Measurements from ENCODE around the gene SLC44A4. TPM values are rescaled to one million over a fixed set of nuclear protein-coding genes. Genes with fewer than 3 reads are reported as not detected.

SLC44A4 gene
- total RNA-seq (10 to 100 TPM; 37.5 to 78.8 TPM), polyA plus RNA-seq (ENCODE audit: insufficient read length in 6 of 6) (10 to 100 TPM in 5 of 6 donors, 1 to 10 TPM in 1; 9.6 to 22.9 (median 18.7) TPM)
- long read RNA-seq, donor 1, partial matches to known transcripts, result 0 of 2 reads
- long read RNA-seq, donor 1, other reads (novel, unspliced or antisense), result 0 of 2 reads
- long read RNA-seq, donor 2, result 0 reads
- long read RNA-seq, donor 3, result 0 reads
- long read RNA-seq, donor 4, partial matches to known transcripts, result 7 of 9 reads
- long read RNA-seq, donor 4, other reads (novel, unspliced or antisense), result 0 of 9 reads
- long read RNA-seq, donor 5, partial matches to known transcripts, result 0 of 3 reads
- long read RNA-seq, donor 5, other reads (novel, unspliced or antisense), result 0 of 3 reads
- long read RNA-seq, donor 6, partial matches to known transcripts, result 0 of 2 reads
- long read RNA-seq, donor 6, other reads (novel, unspliced or antisense), result 0 of 2 reads
- long read RNA-seq, donor 7, result 0 reads
- long read RNA-seq, donor 8, partial matches to known transcripts, result 0 of 1 reads
- long read RNA-seq, donor 8, other reads (novel, unspliced or antisense), result 0 of 1 reads
- long read RNA-seq, donor 9, result 0 reads
- long read RNA-seq, donor 10, partial matches to known transcripts, result 2 of 6 reads
- long read RNA-seq, donor 10, other reads (novel, unspliced or antisense), result 0 of 6 reads
- long read RNA-seq, donor 11, result 0 reads
- long read RNA-seq, donor 12, partial matches to known transcripts, result 0 of 2 reads
- long read RNA-seq, donor 12, other reads (novel, unspliced or antisense), result 0 of 2 reads

DNA sequence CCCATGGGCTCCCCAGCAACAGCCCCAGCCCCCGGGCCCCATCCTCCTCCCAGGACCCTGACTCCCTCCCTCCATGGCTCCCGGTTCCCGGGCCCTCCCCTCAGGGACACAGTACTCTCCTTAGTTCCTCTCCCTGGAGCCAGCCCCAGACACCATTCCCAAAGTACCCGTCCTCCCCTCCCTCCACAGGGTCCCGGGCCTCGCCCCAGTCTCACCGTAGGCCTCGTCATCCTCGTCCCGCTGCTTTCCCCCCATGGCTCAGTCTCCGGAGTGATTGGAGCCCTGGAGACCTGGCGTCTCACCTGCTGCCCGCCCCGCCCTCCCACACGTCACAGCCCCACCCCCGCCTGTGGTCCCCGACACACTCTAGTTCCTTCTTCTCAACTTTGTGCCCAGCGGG is at the start of gene SLC44A4:
TSS of gene SLC44A4 (minus strand) at position 272 of the 400 bp plus-strand sequence. CDS start at position 255, 17 bp downstream.
- ATAC-seq, result peak; percentile 81
- peaks cover 0 to 44% of the 10 kb centered on the region in 2 donors for H3K36me3 ChIP-seq
- H3K4me1 ChIP-seq, result no peaks in the 10 kb centered on the region
- H3K27me3 ChIP-seq, result no peaks in the 10 kb centered on the region
- peak within 1 kb of the TSS; percentile 19 to 32 for H3K4me3 ChIP-seq
- DNase-seq, result peak in 1 of 4 donors; percentile 55
- TF ChIP-seq, protein P1, sequence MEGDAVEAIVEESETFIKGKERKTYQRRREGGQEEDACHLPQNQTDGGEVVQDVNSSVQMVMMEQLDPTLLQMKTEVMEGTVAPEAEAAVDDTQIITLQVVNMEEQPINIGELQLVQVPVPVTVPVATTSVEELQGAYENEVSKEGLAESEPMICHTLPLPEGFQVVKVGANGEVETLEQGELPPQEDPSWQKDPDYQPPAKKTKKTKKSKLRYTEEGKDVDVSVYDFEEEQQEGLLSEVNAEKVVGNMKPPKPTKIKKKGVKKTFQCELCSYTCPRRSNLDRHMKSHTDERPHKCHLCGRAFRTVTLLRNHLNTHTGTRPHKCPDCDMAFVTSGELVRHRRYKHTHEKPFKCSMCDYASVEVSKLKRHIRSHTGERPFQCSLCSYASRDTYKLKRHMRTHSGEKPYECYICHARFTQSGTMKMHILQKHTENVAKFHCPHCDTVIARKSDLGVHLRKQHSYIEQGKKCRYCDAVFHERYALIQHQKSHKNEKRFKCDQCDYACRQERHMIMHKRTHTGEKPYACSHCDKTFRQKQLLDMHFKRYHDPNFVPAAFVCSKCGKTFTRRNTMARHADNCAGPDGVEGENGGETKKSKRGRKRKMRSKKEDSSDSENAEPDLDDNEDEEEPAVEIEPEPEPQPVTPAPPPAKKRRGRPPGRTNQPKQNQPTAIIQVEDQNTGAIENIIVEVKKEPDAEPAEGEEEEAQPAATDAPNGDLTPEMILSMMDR (IDR thresholded peaks at IDR 0.05), result no peak
- intact Hi-C loops (cut with DNase I), result no loop called here
- no peaks in the 10 kb centered on the region for H3K9me3 ChIP-seq
- peak within 1 kb of the TSS; percentile 28 to 35 for H3K27ac ChIP-seq

DNA sequence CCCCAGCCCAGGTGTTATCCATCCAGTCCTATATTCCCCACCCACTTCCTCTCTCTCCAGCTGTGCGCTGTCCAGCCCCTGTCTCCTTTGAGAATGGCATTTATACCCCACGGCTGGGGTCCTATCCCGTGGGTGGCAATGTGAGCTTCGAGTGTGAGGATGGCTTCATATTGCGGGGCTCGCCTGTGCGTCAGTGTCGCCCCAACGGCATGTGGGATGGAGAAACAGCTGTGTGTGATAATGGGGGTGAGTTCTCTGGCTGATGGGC is 49.8 kb upstream of the SLC44A4 start:
- Histone ChIP-seq H3K27ac (peak overlapping the region in 1 of 2 donors; percentile 62), H3K4me1 (peaks cover 0 to 18% of the 10 kb centered on the region in 2 donors), H3K4me3 (peak overlapping the region in 1 of 2 donors; percentile 44), H3K36me3 (no peaks in the 10 kb centered on the region), H3K27me3 (no peaks in the 10 kb centered on the region), H3K9me3 (no peaks in the 10 kb centered on the region)
- DNase-seq, result no peak
- TF ChIP-seq, protein P1 (IDR thresholded peaks at IDR 0.05), result no peak
- ATAC-seq, result no peak
- intact Hi-C loops (cut with DNase I), result no loop called here

DNA sequence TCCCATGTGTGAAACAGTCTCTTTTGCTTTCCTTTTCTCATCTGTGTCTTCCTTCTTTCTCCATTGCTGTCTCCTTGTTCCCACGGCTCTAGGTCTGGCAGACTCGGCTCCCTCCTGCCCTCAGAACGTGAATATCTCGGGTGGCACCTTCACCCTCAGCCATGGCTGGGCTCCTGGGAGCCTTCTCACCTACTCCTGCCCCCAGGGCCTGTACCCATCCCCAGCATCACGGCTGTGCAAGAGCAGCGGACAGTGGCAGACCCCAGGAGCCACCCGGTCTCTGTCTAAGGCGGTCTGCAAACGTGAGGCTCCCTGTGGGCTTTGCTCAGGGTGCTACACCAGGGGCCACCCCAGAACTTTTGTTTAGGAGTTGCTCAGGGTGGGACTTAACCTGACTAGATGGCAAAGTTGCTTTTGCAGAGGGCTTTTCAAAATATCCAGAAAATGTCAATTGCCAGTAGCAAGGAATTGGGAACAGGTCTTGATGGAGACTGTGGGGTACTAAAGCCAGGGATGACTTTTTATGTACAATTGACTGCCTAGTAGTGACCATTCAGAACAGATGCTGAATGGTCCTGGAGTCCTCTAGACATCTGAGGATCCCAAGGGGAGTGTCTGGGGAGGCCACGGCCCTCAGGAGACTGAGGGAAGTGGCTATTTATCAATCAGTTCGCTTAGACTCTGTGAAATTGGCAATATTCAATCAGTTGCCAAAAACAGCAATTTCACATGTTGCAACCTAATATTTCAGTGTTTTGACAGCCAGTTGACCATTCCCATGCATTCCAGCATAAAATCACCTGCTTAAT is 49.3 kb upstream of the SLC44A4 start:
- DNase-seq, result no peak
- peak; percentile 24 for ATAC-seq
- Histone ChIP-seq H3K9me3 (no peaks in the 10 kb centered on the region), H3K27me3 (no peaks in the 10 kb centered on the region), H3K36me3 (no peaks in the 10 kb centered on the region), H3K4me1 (peaks cover 0 to 18% of the 10 kb centered on the region in 2 donors), H3K4me3 (peak overlapping the region; percentile 18 to 44), H3K27ac (peak overlapping the region; percentile 59 to 66)
- TF ChIP-seq, protein P1 (IDR thresholded peaks at IDR 0.05), result no peak
- intact Hi-C loops (cut with DNase I), result no loop called here

DNA sequence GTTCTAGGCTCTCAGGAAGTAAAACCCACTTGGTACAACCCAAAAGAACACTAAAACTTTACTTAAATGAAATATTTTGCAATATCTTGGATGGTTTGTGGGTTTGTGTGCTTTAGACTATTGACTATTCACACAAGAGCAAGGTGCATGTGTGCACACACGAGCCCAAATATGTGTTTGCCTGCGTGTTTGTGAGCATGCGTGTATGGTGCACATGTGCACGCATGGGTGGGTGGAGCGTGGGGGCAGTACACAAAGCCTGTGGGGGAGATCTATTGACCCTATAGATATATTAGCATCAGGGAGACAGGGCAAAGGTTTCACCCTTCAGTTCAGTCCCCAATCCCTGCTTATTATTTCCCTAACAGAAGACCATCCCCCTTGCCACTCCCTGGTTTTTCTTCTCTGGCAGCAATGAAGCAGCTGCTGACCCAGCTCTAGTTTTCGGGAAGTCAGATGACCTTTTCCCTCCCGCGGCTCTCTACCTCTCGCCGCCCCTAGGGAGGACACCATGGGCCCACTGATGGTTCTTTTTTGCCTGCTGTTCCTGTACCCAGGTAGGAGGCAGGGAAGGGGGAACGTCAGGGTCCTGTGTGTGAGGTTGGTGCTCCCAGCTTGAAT is 48.6 kb upstream of the SLC44A4 start, which contains the start of gene C2:
TSS of gene C2 (plus strand) at position 476 of the 621 bp plus-strand sequence. CDS start at position 512, 36 bp downstream.
- TF ChIP-seq, protein P1 (IDR thresholded peaks at IDR 0.05), result no peak
- peak in 1 of 4 donors; percentile 40 for DNase-seq
- ATAC-seq, result peak; percentile 74
- intact Hi-C loops (cut with DNase I), result no loop called here
- H3K27ac ChIP-seq, result peak within 1 kb of the TSS; percentile 59 to 66
- H3K27me3 ChIP-seq, result no peaks in the 10 kb centered on the region
- peaks cover 0 to 18% of the 10 kb centered on the region in 2 donors for H3K4me1 ChIP-seq
- peak within 1 kb of the TSS; percentile 18 to 44 for H3K4me3 ChIP-seq
- no peaks in the 10 kb centered on the region for H3K36me3 ChIP-seq
- no peaks in the 10 kb centered on the region for H3K9me3 ChIP-seq
